IMR-90 (cell line): ENCODE results near the gene UNC13B. TPM values are rescaled to one million over a fixed set of nuclear protein-coding genes. Genes with fewer than 3 reads are reported as not detected.

Experiments
- ATAC-seq: fragments of 200-7000 bp; cut with Tn5 transposase; 2 replicates; pipeline ENCODE4 v1.9.1; 2020; ENCODE audit warnings: low read depth, mild to moderate bottlenecking, moderate library complexity
- BruUV-seq: library from RNA; stranded (reverse); fragments of 400-500 nt; replicated peaks from 2 replicates; lab custom pipeline; 2021; lab: Mats Ljungman, UMichigan
- CTCF ChIA-PET: fragments of 300-600 bp; formaldehyde crosslinking; extraction: SDS; loops from one replicate; lab custom pipeline; 2021; ENCODE audit warnings: antibody characterized with exemption; lab: Yijun Ruan, JAX
- POLR2A ChIA-PET: fragments of 300-600 bp; sonication (Branson Sonifier 250); formaldehyde crosslinking; loops from one replicate; lab custom pipeline; 2022; ENCODE audit warnings: antibody characterized with exemption; ENCODE audit not compliant: unreplicated experiment; lab: Charles Lee
- DNase-seq: peaks from one replicate; pipeline ENCODE4 v3.0.0; 2013
- H2AFZ ChIP-seq: replicated peaks from 2 replicates; pipeline ENCODE3; 2013; ENCODE audit warnings: low read length, mild to moderate bottlenecking; ENCODE audit not compliant: poor library complexity
- H2AK5ac ChIP-seq: 2 replicates; pipeline ENCODE4 v1.6.1; 2013; ENCODE audit warnings: low read depth, low read length, inconsistent platforms
- H2AK9ac ChIP-seq: replicated peaks from 2 replicates; pipeline ENCODE3; 2013; ENCODE audit warnings: mild to moderate bottlenecking, low read depth, low read length, moderate library complexity; ENCODE audit not compliant: poor library complexity
- H2BK120ac ChIP-seq: 2 replicates; pipeline ENCODE4 v1.6.1; 2013; ENCODE audit warnings: low read depth, low read length, inconsistent platforms
- H2BK15ac ChIP-seq: 3 replicates; pipeline ENCODE4 v1.6.1; 2013; ENCODE audit warnings: low read depth, low read length, inconsistent platforms
- H2BK20ac ChIP-seq: 2 replicates; pipeline ENCODE4 v1.6.1; 2013; ENCODE audit warnings: low read depth, mild to moderate bottlenecking, inconsistent platforms, low read length, moderate library complexity
- H2BK5ac ChIP-seq: 2 replicates; pipeline ENCODE4 v1.6.1; 2013; ENCODE audit warnings: mild to moderate bottlenecking, low read depth, low read length, inconsistent platforms; ENCODE audit not compliant: poor library complexity, severe bottlenecking
- H3K14ac ChIP-seq: replicated peaks from 2 replicates; pipeline ENCODE4 v1.6.1; 2013; ENCODE audit warnings: low read depth, low read length, inconsistent platforms
- H3K18ac ChIP-seq: 2 replicates; pipeline ENCODE4 v1.6.1; 2013; ENCODE audit warnings: low read depth, low read length, control low read depth
- H3K23ac ChIP-seq: 2 replicates; pipeline ENCODE4 v1.6.1; 2013; ENCODE audit warnings: low read depth, low read length, inconsistent platforms
- H3K27ac ChIP-seq: 2 replicates; pipeline ENCODE4 v1.5.1; 2013; ENCODE audit warnings: mild to moderate bottlenecking, control low read depth, low read length; ENCODE audit not compliant: insufficient read depth
- H3K27me3 ChIP-seq: 2 replicates; pipeline ENCODE4 v1.6.1; 2013; ENCODE audit warnings: low read length; ENCODE audit not compliant: control insufficient read depth, insufficient read depth
- H3K36me3 ChIP-seq: 2 replicates; pipeline ENCODE4 v1.6.1; 2013; ENCODE audit warnings: low read length, mixed read lengths; ENCODE audit not compliant: control insufficient read depth, insufficient read depth
- H3K4ac ChIP-seq: 2 replicates; pipeline ENCODE4 v1.6.1; 2013; ENCODE audit warnings: low read depth, low read length, inconsistent platforms
- H3K4me1 ChIP-seq: 2 replicates; pipeline ENCODE4 v1.6.1; 2013; ENCODE audit warnings: low read length, mixed read lengths; ENCODE audit not compliant: control insufficient read depth, insufficient read depth
- H3K4me2 ChIP-seq: 2 replicates; pipeline ENCODE4 v1.6.1; 2013; ENCODE audit warnings: low read depth, mild to moderate bottlenecking, control low read depth, low read length, moderate library complexity
- H3K4me3 ChIP-seq: 2 replicates; pipeline ENCODE4 v1.5.1; 2013; ENCODE audit warnings: low read depth, mild to moderate bottlenecking, control low read depth, low read length, moderate library complexity; ENCODE audit not compliant: insufficient read depth
- H3K56ac ChIP-seq: 2 replicates; pipeline ENCODE4 v1.6.1; 2013; ENCODE audit warnings: low read length, inconsistent platforms; ENCODE audit not compliant: insufficient read depth; ENCODE audit errors: extremely low read depth
- H3K79me1 ChIP-seq, 2 experiments: 2 replicates each; pipeline ENCODE4 v1.6.1; 2013; ENCODE audit warnings: low read length in 2 of 2, inconsistent platforms in 1 of 2, low read depth in 1 of 2
- H3K9ac ChIP-seq: 2 replicates; pipeline ENCODE4 v1.6.1; 2013; ENCODE audit warnings: low read depth, low read length, control low read depth
- H3K9me1 ChIP-seq: 2 replicates; pipeline ENCODE4 v1.6.1; 2013; ENCODE audit warnings: low read length, inconsistent platforms; ENCODE audit not compliant: insufficient read depth
- H3K9me3 ChIP-seq: 2 replicates; pipeline ENCODE4 v1.6.1; 2013; ENCODE audit warnings: low read length; ENCODE audit not compliant: control insufficient read depth, insufficient read depth
- H4K20me1 ChIP-seq: 2 replicates; pipeline ENCODE4 v1.6.1; 2013; ENCODE audit warnings: low read length, inconsistent platforms; ENCODE audit not compliant: insufficient read depth
- H4K5ac ChIP-seq: 2 replicates; pipeline ENCODE4 v1.6.1; 2013; ENCODE audit warnings: mild to moderate bottlenecking, low read depth, low read length, control low read depth
- H4K8ac ChIP-seq, 2 experiments: 2 replicates each; pipeline ENCODE4 v1.6.1; 2013; ENCODE audit warnings: low read depth in 2 of 2, low read length in 2 of 2, control low read depth in 1 of 2, inconsistent platforms in 1 of 2
- H4K91ac ChIP-seq: 2 replicates; pipeline ENCODE4 v1.6.1; 2013; ENCODE audit warnings: low read depth, low read length, inconsistent platforms; ENCODE audit not compliant: insufficient read depth
- BHLHE40 ChIP-seq: fragments of 150-350 bp; IDR thresholded peaks from 2 replicates; pipeline ENCODE4 v1.6.1; 2016; ENCODE audit warnings: mild to moderate bottlenecking, low read depth, low read length
- CEBPB ChIP-seq: IDR thresholded peaks from 2 replicates; pipeline ENCODE4 v1.6.1; 2012; ENCODE audit warnings: low read depth, low read length, improper control_type of control experiment
- CHD1 ChIP-seq: IDR thresholded peaks from 2 replicates; pipeline ENCODE4 v1.6.1; 2012; ENCODE audit warnings: low read depth, low read length, improper control_type of control experiment
- FOS ChIP-seq: fragments of 150-350 bp; IDR thresholded peaks from 2 replicates; pipeline ENCODE4 v1.6.1; 2016; ENCODE audit warnings: low read depth, low read length
- MAFK ChIP-seq: IDR thresholded peaks from 2 replicates; pipeline ENCODE4 v1.6.1; 2012; ENCODE audit warnings: low read depth, low read length, improper control_type of control experiment
- NFE2L2 ChIP-seq: fragments of 150-350 bp; IDR thresholded peaks from 2 replicates; pipeline ENCODE4 v1.6.1; 2016; ENCODE audit warnings: low read depth, mild to moderate bottlenecking, low read length
- RAD21 ChIP-seq: IDR thresholded peaks from 2 replicates; pipeline ENCODE4 v1.6.1; 2012; ENCODE audit warnings: low read length, improper control_type of control experiment
- RCOR1 ChIP-seq: IDR thresholded peaks from 2 replicates; pipeline ENCODE4 v1.6.1; 2012; ENCODE audit warnings: mild to moderate bottlenecking, low read length, improper control_type of control experiment; ENCODE audit not compliant: insufficient replicate concordance
- SMC3 ChIP-seq: fragments of 150-350 bp; IDR thresholded peaks from 2 replicates; pipeline ENCODE4 v1.6.1; 2016; ENCODE audit warnings: low read depth, mild to moderate bottlenecking, antibody characterized with exemption, low read length, moderate library complexity
- USF2 ChIP-seq: fragments of 150-350 bp; IDR thresholded peaks from 2 replicates; pipeline ENCODE4 v1.6.1; 2017; ENCODE audit warnings: mild to moderate bottlenecking, antibody characterized with exemption, low read length, low read depth
- WGBS, 2 experiments: methylation state at CpG; one replicate each; pipeline versions ENCODE4 v1.1.5 to v1.1.7; 2013; ENCODE audit warnings: missing lambda C conversion rate in 2 of 2; ENCODE audit not compliant: insufficient read length in 1 of 2; ENCODE audit errors: extremely low coverage in 2 of 2; 5-methylcytosine and 5-hydroxymethylcytosine counted together
- dilution Hi-C: fragments of 300-500 bp; cut with HindIII; formaldehyde crosslinking; loops from one replicate; pipeline ENCODE4 v1.14.3; 2018; ENCODE audit warnings: low sequenced_read_pairs; ENCODE audit not compliant: unreplicated experiment
- in situ Hi-C: fragments of 300-500 bp; cut with MboI; formaldehyde crosslinking; loops from 3 replicates; pipeline ENCODE4 v1.14.3; 2019; ENCODE audit warnings: low sequenced_read_pairs, inconsistent platforms, mixed read lengths
- intact Hi-C: fragments of 100-400 bp; cut with micrococcal nuclease; formaldehyde crosslinking; loops from 2 replicates; pipeline ENCODE4 v1.10.0; 2022
- polyA plus RNA-seq, 3 experiments: library from polyadenylated mRNA; depleted of rRNA; stranded (reverse); fragments of >200 nt; gene quantifications; 2 replicates each; pipeline ENCODE4 v1.2.3, GENCODE V29; 2012; ENCODE audit warnings: low replicate concordance in 1 of 3
- total RNA-seq: library from RNA; depleted of rRNA; stranded (reverse); fragments of >200 nt; gene quantifications from 2 replicates; pipeline ENCODE4 v1.2.3, GENCODE V29; 2012
- TF ChIP-seq, protein P1 (sequence below): conservative IDR thresholded peaks from 2 replicates; pipeline ENCODE4 v1.5.1; 2012; ENCODE audit warnings: mild to moderate bottlenecking, low read depth, low read length, improper control_type of control experiment
- TF ChIP-seq, protein P2 (sequence below): fragments of 150-350 bp; IDR thresholded peaks from 2 replicates; pipeline ENCODE4 v1.6.1; 2016; ENCODE audit warnings: low read depth, mild to moderate bottlenecking, low read length, moderate library complexity, borderline replicate concordance

Gene UNC13B
- total and polyA plus RNA-seq, 2 of the 4 experiments (the other 2 are of a cell fraction): 7.5 to 14.3 TPM

- Histone ChIP-seq H3K4me1 (no peaks in the 10 kb centered on the region), H3K4me3 (no peak overlapping the region), H3K9me3 (no peaks in the 10 kb centered on the region), H2AFZ (no peak overlapping the region), H3K23ac (no peak overlapping the region), H2BK20ac (no peak overlapping the region), H3K14ac (no peak overlapping the region), H3K18ac (no peak overlapping the region), H3K56ac (no peak overlapping the region), H3K27me3 (no peaks in the 10 kb centered on the region), H3K4ac (no peak overlapping the region), H3K79me1 (no peaks in the 10 kb centered on the region), H2BK120ac (no peak overlapping the region), H3K27ac (no peak overlapping the region), H2AK9ac (no peak overlapping the region), H2BK5ac (no peak overlapping the region), H4K8ac (no peak overlapping the region), H2BK15ac (no peak overlapping the region), H4K5ac (no peak overlapping the region), H3K4me2 (no peak overlapping the region), H4K20me1 (no peaks in the 10 kb centered on the region), H3K9ac (no peak overlapping the region), H2AK5ac (no peak overlapping the region), H3K9me1 (no peaks in the 10 kb centered on the region), H4K91ac (no peak overlapping the region), H3K36me3 (peaks cover 9% of the 10 kb centered on the region)
- DNase-seq: no peak
- CTCF ChIA-PET: no interaction called here
- TF ChIP-seq NFE2L2: no peak
- no peak for TF ChIP-seq RCOR1
- TF ChIP-seq SMC3: no peak
- TF ChIP-seq FOS: no peak
- TF ChIP-seq CHD1: no peak
- no peak for TF ChIP-seq USF2
- TF ChIP-seq BHLHE40: no peak
- TF ChIP-seq RAD21: no peak
- TF ChIP-seq MAFK: no peak
- TF ChIP-seq, protein P1, sequence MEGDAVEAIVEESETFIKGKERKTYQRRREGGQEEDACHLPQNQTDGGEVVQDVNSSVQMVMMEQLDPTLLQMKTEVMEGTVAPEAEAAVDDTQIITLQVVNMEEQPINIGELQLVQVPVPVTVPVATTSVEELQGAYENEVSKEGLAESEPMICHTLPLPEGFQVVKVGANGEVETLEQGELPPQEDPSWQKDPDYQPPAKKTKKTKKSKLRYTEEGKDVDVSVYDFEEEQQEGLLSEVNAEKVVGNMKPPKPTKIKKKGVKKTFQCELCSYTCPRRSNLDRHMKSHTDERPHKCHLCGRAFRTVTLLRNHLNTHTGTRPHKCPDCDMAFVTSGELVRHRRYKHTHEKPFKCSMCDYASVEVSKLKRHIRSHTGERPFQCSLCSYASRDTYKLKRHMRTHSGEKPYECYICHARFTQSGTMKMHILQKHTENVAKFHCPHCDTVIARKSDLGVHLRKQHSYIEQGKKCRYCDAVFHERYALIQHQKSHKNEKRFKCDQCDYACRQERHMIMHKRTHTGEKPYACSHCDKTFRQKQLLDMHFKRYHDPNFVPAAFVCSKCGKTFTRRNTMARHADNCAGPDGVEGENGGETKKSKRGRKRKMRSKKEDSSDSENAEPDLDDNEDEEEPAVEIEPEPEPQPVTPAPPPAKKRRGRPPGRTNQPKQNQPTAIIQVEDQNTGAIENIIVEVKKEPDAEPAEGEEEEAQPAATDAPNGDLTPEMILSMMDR: no peak
- TF ChIP-seq CEBPB: no peak
- TF ChIP-seq, protein P2, sequence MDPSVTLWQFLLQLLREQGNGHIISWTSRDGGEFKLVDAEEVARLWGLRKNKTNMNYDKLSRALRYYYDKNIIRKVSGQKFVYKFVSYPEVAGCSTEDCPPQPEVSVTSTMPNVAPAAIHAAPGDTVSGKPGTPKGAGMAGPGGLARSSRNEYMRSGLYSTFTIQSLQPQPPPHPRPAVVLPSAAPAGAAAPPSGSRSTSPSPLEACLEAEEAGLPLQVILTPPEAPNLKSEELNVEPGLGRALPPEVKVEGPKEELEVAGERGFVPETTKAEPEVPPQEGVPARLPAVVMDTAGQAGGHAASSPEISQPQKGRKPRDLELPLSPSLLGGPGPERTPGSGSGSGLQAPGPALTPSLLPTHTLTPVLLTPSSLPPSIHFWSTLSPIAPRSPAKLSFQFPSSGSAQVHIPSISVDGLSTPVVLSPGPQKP: no peak
- ATAC-seq: peak; percentile 37
- dilution Hi-C loops: no loop called here
- POLR2A ChIA-PET: no interaction called here
- intact Hi-C loops: no loop called here
- WGBS, 2 experiments: 38% methylated on average over 2 of the region's 28 CpGs; no CpG with 5 or more reads in 1 of the 2 experiments
- no TSS peak for BruUV-seq
- in situ Hi-C loops: no loop called here
Observed at GRCh38 chr9:35406183-35406959, 244.6 kb downstream of the UNC13B start.
